Measurements from ENCODE around the gene HDAC10. TPM values are rescaled to one million over a fixed set of nuclear protein-coding genes. Genes with fewer than 3 reads are reported as not detected.

Gene HDAC10
- total and polyA plus RNA-seq, 10 donors, result 25.0 to 108 (median 69.9) TPM

- TF ChIP-seq POLR2AphosphoS5 (IDR thresholded peaks at IDR 0.05) (no peak), POLR2A (IDR thresholded peaks at IDR 0.05) (no peak)
- TF ChIP-seq, protein P1, sequence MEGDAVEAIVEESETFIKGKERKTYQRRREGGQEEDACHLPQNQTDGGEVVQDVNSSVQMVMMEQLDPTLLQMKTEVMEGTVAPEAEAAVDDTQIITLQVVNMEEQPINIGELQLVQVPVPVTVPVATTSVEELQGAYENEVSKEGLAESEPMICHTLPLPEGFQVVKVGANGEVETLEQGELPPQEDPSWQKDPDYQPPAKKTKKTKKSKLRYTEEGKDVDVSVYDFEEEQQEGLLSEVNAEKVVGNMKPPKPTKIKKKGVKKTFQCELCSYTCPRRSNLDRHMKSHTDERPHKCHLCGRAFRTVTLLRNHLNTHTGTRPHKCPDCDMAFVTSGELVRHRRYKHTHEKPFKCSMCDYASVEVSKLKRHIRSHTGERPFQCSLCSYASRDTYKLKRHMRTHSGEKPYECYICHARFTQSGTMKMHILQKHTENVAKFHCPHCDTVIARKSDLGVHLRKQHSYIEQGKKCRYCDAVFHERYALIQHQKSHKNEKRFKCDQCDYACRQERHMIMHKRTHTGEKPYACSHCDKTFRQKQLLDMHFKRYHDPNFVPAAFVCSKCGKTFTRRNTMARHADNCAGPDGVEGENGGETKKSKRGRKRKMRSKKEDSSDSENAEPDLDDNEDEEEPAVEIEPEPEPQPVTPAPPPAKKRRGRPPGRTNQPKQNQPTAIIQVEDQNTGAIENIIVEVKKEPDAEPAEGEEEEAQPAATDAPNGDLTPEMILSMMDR (IDR thresholded peaks at IDR 0.05 in 8 of 11, conservative IDR thresholded peaks at IDR 0.05 in 3 of 11), result no peak
- WGBS, 5 donors, result 82 to 95% (median 91%) methylated on average over 10 to 16 of the region's 16 CpGs
- H3K9me3 ChIP-seq, result no peaks in the 10 kb centered on the region
- H3K4me3 ChIP-seq, result no peak overlapping the region
- H3K4me1 ChIP-seq, result peaks cover 5 to 22% (median 16%) of the 10 kb centered on the region in 6 donors
- intact Hi-C loops (cut with DNase I; ENCODE audit: low total_unique reads), result no loop called here
- no peak for DNase-seq
- no peak overlapping the region for H3K27ac ChIP-seq
- H3K27me3 ChIP-seq (replicated peaks in 1 of 7), result peaks cover 0 to 39% (median 16%) of the 10 kb centered on the region in 7 donors
- H3K36me3 ChIP-seq, result no peaks in the 10 kb centered on the region
Measured at GRCh38 chr22:50257041-50257440, 6.0 kb upstream of the HDAC10 start.

DNA sequence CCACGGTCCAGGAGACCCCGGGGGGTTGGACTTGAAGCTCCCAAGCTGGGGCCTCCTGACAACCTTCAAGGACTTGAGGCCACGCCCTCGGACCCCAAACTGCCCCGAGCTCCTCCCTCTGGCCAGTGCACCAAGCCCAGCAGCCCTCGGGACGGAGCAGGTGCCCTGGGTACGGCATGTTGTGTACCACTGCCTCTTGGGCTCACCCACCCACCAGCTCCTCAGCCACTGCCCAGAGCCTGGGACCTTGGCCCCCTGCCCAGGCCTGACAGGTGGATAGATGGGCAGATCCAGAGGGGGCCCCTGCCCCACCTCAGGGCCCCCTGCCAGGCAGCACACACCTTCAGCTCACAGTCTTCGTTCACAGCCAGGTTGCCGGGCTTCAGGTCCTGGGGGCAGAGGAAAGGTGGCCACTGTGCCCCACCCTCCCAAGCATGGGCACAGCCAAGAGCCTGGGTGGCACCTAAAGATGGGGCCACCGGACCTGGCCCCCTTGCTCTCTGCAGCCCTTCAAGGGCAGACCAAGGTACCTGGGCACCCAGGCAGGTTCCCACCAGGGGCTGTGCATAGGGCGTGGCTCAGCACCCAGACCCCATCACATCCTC lies 5.3 kb upstream of the HDAC10 start:
- Histone ChIP-seq H3K9me3 (no peaks in the 10 kb centered on the region), H3K4me1 (peaks cover 8 to 24% (median 18%) of the 10 kb centered on the region in 6 donors), H3K36me3 (no peaks in the 10 kb centered on the region), H3K27me3 (replicated peaks in 1 of 7) (peaks cover 0 to 32% (median 11%) of the 10 kb centered on the region in 7 donors), H3K4me3 (no peak overlapping the region), H3K27ac (no peak overlapping the region)
- TF ChIP-seq POLR2AphosphoS5 (IDR thresholded peaks at IDR 0.05) (no peak), POLR2A (IDR thresholded peaks at IDR 0.05) (no peak)
- TF ChIP-seq, protein P1 (IDR thresholded peaks at IDR 0.05 in 8 of 11, conservative IDR thresholded peaks at IDR 0.05 in 3 of 11), result no peak
- 83 to 100% (median 92%) methylated on average over 1 to 12 of the region's 12 CpGs for WGBS, 5 donors
- intact Hi-C loops (cut with DNase I; ENCODE audit: low total_unique reads), result no loop called here
- DNase-seq, result no peak

DNA sequence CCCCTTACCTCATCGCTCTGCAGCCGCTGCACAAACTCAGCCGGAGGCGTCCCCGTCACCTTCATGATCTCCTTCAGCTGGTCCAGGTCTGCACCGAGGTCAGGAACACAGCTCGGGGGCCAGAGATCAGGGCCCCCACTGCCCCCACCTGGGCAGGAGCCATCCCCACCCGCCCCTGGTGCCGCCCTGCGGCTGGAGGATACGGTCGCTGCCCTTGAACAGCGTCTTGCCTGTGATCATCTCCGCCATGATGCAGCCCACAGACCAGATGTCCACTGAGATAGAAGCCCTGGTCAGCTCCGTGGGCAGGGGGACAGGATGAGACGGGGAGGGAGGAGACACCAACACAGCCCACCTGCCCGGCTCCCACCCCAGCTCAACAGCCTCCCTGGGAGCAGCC lies 4.5 kb upstream of the HDAC10 start:
- 90 to 97% (median 93%) methylated on average over 8 to 17 of the region's 17 CpGs for WGBS, 5 donors

GRCh38 chr22:50255099-50255498 lies 4.0 kb upstream of the HDAC10 start:
- Histone ChIP-seq H3K4me1 (peaks cover 11 to 25% (median 21%) of the 10 kb centered on the region in 6 donors), H3K9me3 (no peaks in the 10 kb centered on the region), H3K36me3 (no peaks in the 10 kb centered on the region), H3K27me3 (replicated peaks in 1 of 7) (peaks cover 0 to 19% (median under 1%) of the 10 kb centered on the region in 7 donors), H3K4me3 (no peak overlapping the region), H3K27ac (no peak overlapping the region)
- DNase-seq, result no peak
- intact Hi-C loops (cut with DNase I; ENCODE audit: low total_unique reads), result no loop called here
- no peak for TF ChIP-seq POLR2AphosphoS5 (IDR thresholded peaks at IDR 0.05)
- TF ChIP-seq, protein P1 (IDR thresholded peaks at IDR 0.05 in 8 of 11, conservative IDR thresholded peaks at IDR 0.05 in 3 of 11), result no peak
- TF ChIP-seq POLR2A (IDR thresholded peaks at IDR 0.05), result no peak
- 87 to 95% (median 90%) methylated on average over 14 to 19 of the region's 19 CpGs for WGBS, 5 donors

More for the DNA sequence above, 4.5 kb upstream of the HDAC10 start:
- Histone ChIP-seq H3K36me3 (no peaks in the 10 kb centered on the region), H3K27me3 (replicated peaks in 1 of 7) (peaks cover 0 to 25% (median 6%) of the 10 kb centered on the region in 7 donors), H3K9me3 (no peaks in the 10 kb centered on the region), H3K4me3 (no peak overlapping the region), H3K27ac (no peak overlapping the region), H3K4me1 (peaks cover 7 to 25% (median 20%) of the 10 kb centered on the region in 6 donors)
- DNase-seq, result no peak
- TF ChIP-seq POLR2AphosphoS5 (IDR thresholded peaks at IDR 0.05) (no peak), POLR2A (IDR thresholded peaks at IDR 0.05) (no peak)
- TF ChIP-seq, protein P1 (IDR thresholded peaks at IDR 0.05 in 8 of 11, conservative IDR thresholded peaks at IDR 0.05 in 3 of 11), result no peak
- intact Hi-C loops (cut with DNase I; ENCODE audit: low total_unique reads), result no loop called here
